A549 (cell line): Measurements from ENCODE around the gene TGM6.

Source experiments
- CHD4 ChIP-seq: fragments of 200-600 bp; sonication (generic); IDR thresholded peaks from 2 replicates; pipeline ENCODE4 v1.6.1; 2016; ENCODE audit warnings: antibody characterized with exemption, mild to moderate bottlenecking, borderline replicate concordance
- JUNB ChIP-seq: fragments of >200 bp; sonication (Bioruptor Twin); formaldehyde crosslinking; IDR thresholded peaks from 2 replicates; pipeline ENCODE4 v1.6.1; 2016
- KDM1A ChIP-seq: fragments of 200-600 bp; sonication (generic); IDR thresholded peaks from 2 replicates; pipeline ENCODE4 v1.6.1; 2016; ENCODE audit warnings: low read depth, mild to moderate bottlenecking
- MAZ ChIP-seq: fragments of 150-350 bp; IDR thresholded peaks from 2 replicates; pipeline ENCODE4 v1.6.1; 2014; ENCODE audit warnings: antibody characterized with exemption, low read depth, low read length, borderline replicate concordance
- POLR2A ChIP-seq: IDR thresholded peaks from 2 replicates; pipeline ENCODE4 v1.6.1; 2012; ENCODE audit warnings: mild to moderate bottlenecking, low read length
- ZFP36 ChIP-seq: fragments of 450-650 bp; IDR thresholded peaks from 2 replicates; pipeline ENCODE4 v1.6.1; 2014; ENCODE audit warnings: borderline replicate concordance; ENCODE audit not compliant: partially characterized antibody
- TF ChIP-seq, protein P1 (sequence below): fragments of >200 bp; sonication (Bioruptor Twin); formaldehyde crosslinking; IDR thresholded peaks from 3 replicates; pipeline ENCODE4 v1.5.1; 2016

DNA sequence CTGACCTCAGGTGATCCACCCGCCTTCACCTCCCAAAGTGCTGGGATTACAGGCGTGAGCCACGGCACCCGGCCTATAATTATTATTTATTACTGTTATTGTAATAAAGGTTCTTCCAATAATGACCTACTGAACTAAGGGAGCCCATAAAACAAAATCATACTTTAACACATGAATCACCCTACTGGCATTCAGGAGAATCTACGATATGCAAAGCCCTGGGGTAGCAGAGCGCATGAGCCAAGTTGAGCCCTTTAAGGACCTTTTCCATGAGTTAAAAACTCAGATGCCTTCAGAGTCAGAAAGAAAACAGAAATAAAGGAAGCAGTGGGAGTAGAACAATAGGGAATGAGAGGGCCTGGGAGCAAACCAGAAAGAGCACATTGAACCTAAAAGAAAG is 48.4 kb downstream of the TGM6 start:
- TF ChIP-seq, protein P1, sequence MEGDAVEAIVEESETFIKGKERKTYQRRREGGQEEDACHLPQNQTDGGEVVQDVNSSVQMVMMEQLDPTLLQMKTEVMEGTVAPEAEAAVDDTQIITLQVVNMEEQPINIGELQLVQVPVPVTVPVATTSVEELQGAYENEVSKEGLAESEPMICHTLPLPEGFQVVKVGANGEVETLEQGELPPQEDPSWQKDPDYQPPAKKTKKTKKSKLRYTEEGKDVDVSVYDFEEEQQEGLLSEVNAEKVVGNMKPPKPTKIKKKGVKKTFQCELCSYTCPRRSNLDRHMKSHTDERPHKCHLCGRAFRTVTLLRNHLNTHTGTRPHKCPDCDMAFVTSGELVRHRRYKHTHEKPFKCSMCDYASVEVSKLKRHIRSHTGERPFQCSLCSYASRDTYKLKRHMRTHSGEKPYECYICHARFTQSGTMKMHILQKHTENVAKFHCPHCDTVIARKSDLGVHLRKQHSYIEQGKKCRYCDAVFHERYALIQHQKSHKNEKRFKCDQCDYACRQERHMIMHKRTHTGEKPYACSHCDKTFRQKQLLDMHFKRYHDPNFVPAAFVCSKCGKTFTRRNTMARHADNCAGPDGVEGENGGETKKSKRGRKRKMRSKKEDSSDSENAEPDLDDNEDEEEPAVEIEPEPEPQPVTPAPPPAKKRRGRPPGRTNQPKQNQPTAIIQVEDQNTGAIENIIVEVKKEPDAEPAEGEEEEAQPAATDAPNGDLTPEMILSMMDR: no peak
- no peak for TF ChIP-seq MAZ
- no peak for TF ChIP-seq CHD4
- TF ChIP-seq JUNB: no peak
- no peak for TF ChIP-seq ZFP36
- TF ChIP-seq KDM1A: no peak
- no peak for TF ChIP-seq POLR2A
